Chondrocyte (in vitro differentiated cells): ENCODE data around the gene PPP1R16B. TPM values are rescaled to one million over a fixed set of nuclear protein-coding genes. Genes with fewer than 3 reads are reported as not detected.
"Not testable (repeated sequence)": the region's sequence is repeated elsewhere in the genome, so short reads cannot be mapped to it uniquely, and the experiment has no call there.

ENCODE experiments used
- DNase-seq: peaks from one replicate; pipeline ENCODE4 v3.0.0; 2021; ENCODE audit warnings: mixed read lengths, low spot score
- H3K27ac Mint-ChIP-seq: one replicate; pipeline ENCODE4 v1.8.0; 2021; ENCODE audit warnings: mild to moderate bottlenecking, moderate library complexity, mixed read lengths; ENCODE audit not compliant: unreplicated experiment
- H3K27me3 Mint-ChIP-seq: 2 replicates; pipeline ENCODE4 v1.8.0; 2021; ENCODE audit warnings: low read depth, mixed read lengths
- H3K36me3 Mint-ChIP-seq: 2 replicates; pipeline ENCODE4 v1.8.0; 2021; ENCODE audit warnings: low read depth, mixed read lengths
- H3K4me1 Mint-ChIP-seq: 2 replicates; pipeline ENCODE4 v1.8.0; 2021; ENCODE audit warnings: low read depth, mild to moderate bottlenecking, mixed read lengths
- H3K4me3 Mint-ChIP-seq: one replicate; pipeline ENCODE4 v1.8.0; 2021; ENCODE audit warnings: mild to moderate bottlenecking, moderate library complexity, mixed read lengths; ENCODE audit not compliant: unreplicated experiment
- H3K9me3 Mint-ChIP-seq: 2 replicates; pipeline ENCODE4 v1.8.0; 2021; ENCODE audit warnings: low read depth, mixed read lengths
- total RNA-seq: library from RNA; stranded (reverse); gene quantifications from 3 replicates; pipeline ENCODE4 v1.2.1, GENCODE V29; 2021
- TF ChIP-seq, protein P1 (sequence below): fragments of 200-600 bp; sonication (generic); IDR thresholded peaks from 2 replicates; pipeline ENCODE4 v1.5.0; 2021; ENCODE audit warnings: antibody characterized with exemption, mild to moderate bottlenecking, moderate library complexity

Gene PPP1R16B
- total RNA-seq, 1 donor from 2014 or later = not detected

DNA sequence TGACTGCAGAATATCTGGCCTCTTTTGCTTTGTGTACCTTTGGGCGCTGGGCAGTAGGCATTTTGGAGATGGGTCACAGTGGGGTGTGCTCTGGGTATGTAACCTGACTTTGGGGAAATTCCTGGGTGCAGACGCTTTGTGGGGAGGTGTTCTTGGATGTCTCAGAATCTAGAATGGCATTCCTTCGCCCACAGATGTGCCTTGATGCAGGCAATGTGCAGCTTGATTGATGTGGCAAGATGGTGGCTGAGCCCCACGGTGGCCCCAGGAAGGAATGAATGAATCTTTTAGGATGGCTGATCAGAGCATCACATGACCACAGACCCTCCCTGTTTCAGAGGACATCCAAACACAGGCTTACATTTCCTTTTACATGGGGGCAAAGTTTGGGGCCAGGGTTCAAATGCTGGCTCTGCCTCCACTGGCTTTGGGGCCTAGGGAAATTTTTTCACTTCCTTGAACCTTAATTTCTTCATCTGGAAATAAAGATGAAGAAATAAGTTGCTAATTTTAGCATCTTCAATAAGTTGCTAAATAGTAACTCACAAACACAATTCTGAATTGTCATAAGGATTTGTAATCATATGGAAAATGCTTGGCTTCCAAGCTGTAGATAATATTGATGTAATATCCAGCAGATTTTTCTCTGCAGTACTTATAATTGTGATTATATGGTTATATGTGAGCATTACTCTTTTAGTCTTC, 5.6 kb downstream of the PPP1R16B start:
- Mint-ChIP-seq H3K9me3 (peaks cover 5% of the 10 kb centered on the region), H3K4me3 (no peak overlapping the region), H3K27ac (no peak overlapping the region), H3K4me1 (no peaks in the 10 kb centered on the region), H3K27me3 (peaks cover 63% of the 10 kb centered on the region), H3K36me3 (no peaks in the 10 kb centered on the region)
- TF ChIP-seq, protein P1, sequence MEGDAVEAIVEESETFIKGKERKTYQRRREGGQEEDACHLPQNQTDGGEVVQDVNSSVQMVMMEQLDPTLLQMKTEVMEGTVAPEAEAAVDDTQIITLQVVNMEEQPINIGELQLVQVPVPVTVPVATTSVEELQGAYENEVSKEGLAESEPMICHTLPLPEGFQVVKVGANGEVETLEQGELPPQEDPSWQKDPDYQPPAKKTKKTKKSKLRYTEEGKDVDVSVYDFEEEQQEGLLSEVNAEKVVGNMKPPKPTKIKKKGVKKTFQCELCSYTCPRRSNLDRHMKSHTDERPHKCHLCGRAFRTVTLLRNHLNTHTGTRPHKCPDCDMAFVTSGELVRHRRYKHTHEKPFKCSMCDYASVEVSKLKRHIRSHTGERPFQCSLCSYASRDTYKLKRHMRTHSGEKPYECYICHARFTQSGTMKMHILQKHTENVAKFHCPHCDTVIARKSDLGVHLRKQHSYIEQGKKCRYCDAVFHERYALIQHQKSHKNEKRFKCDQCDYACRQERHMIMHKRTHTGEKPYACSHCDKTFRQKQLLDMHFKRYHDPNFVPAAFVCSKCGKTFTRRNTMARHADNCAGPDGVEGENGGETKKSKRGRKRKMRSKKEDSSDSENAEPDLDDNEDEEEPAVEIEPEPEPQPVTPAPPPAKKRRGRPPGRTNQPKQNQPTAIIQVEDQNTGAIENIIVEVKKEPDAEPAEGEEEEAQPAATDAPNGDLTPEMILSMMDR = no peak
- no peak for DNase-seq

DNA sequence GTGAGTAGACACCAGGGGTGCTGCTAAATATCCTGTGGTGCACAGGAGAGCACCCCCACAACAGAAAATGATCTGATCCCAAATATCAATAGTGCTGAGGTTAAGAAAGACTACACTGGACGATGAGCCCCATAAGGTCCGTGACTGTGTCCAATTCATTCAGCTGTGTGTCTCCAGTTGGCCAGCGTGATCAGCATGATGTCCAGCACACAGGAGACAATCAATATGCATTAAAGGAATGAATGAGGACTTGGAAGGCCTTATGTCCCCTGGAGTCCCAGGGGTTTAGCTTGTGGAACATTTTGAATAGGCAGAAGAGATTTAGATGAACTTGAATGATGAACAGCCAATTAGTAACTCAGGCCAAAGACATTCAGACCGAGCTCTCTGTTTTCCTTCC, 6.3 kb downstream of the PPP1R16B start:
- Mint-ChIP-seq H3K27me3 (peaks cover 70% of the 10 kb centered on the region), H3K27ac (no peak overlapping the region)

DNA sequence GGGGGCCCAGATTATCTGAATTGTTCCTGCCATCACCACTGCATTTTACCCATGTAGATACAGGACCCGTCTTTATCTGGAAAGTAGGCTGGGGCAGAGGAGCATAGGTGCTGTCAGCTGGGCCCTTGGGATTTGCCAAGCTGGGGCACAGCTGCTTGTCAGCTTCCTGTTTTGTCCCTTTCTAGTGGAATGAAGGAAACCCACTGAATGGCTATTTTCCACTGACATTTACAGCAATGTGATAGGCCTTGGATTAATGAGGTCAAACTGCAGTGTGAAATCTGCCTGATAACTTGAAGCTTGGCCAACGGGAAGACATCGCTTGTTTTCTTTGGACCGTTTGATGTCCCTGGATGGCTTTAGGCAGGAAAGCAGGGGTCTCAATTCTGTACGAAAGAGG, 6.7 kb downstream of the PPP1R16B start:
- Mint-ChIP-seq H3K4me3 (no peak overlapping the region), H3K27me3 (peaks cover 71% of the 10 kb centered on the region), H3K4me1 (no peaks in the 10 kb centered on the region), H3K9me3 (peaks cover 5% of the 10 kb centered on the region), H3K27ac (no peak overlapping the region), H3K36me3 (no peaks in the 10 kb centered on the region)
- DNase-seq = no peak
- TF ChIP-seq, protein P1 = no peak

More for the DNA sequence above, 6.3 kb downstream of the PPP1R16B start:
- H3K9me3 Mint-ChIP-seq = peaks cover 5% of the 10 kb centered on the region
- H3K4me3 Mint-ChIP-seq = no peak overlapping the region
- DNase-seq = no peak
- no peaks in the 10 kb centered on the region for H3K4me1 Mint-ChIP-seq
- no peaks in the 10 kb centered on the region for H3K36me3 Mint-ChIP-seq
- TF ChIP-seq, protein P1 = no peak

DNA sequence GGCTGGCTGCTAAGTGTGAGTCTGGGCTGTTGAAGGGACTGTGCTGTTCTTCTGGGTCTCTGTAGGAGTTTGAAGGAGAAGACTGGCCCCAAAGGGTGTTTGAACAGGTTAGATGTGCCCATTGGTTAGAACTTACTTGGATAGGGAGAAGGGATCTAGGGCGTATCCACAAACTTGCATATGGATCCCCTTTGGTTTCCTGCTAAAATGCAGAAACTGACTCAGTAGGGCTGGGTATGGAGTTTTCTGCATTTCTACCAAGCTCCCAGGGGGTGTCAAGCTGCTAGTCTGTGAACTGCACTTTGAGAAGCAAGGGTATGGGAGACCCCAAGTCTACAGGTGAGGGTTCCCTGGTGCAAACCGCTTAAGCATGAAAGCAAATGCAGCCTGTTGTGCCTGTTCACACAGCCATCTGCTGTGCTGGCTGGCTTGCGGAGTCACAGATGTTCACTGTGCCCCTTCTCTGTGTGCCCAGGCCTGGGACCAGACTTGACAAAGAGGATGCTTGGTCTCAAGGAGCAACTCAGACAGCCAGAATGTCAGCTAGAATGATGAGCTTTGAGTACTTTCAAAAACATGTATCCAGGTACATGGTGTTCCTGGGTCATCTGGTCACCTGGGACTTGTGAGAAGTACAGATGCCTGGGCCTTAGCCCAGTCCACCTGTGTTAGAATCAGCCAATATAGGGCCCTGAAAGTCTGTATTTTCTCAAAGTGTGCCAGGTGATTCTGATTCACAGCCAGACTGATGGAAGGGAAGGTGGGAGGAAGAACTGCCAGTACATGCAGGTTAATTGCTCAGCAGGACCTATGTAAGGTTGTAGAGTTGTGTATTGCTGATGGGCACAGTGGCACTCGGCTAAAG, 7.4 kb downstream of the PPP1R16B start:
- Mint-ChIP-seq H3K4me1 (no peaks in the 10 kb centered on the region), H3K27me3 (peaks cover 63% of the 10 kb centered on the region), H3K27ac (no peak overlapping the region), H3K36me3 (no peaks in the 10 kb centered on the region), H3K9me3 (peaks cover 5% of the 10 kb centered on the region), H3K4me3 (no peak overlapping the region)
- TF ChIP-seq, protein P1 = no peak
- no peak for DNase-seq

DNA sequence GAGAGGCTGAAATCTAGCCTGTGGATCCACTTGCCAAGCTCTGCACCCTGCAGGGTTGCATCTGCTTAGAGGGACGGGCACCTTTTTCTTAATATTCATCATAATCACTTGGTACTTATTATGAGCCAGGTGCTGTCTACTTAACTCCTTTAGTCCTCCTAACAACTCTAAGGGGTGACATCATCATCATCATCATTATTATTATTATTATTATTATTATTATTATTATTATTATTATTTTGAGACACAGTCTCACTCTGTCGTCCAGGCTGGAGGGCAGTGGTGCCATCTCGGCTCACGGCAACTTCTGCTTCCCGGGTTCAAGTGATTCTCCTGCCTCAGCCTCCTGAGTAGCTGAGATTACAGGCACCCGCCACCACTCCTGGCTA, 8.1 kb downstream of the PPP1R16B start:
- H3K4me1 Mint-ChIP-seq, H3K9me3 Mint-ChIP-seq, H3K36me3 Mint-ChIP-seq, H3K4me3 Mint-ChIP-seq, H3K27ac Mint-ChIP-seq, DNase-seq: not testable (repeated sequence)
- peaks cover 62% of the 10 kb centered on the region for H3K27me3 Mint-ChIP-seq
